Measurements from ENCODE around the gene COL4A2. TPM values are rescaled to one million over a fixed set of nuclear protein-coding genes. Genes with fewer than 3 reads are reported as not detected.

COL4A2 gene
- total RNA-seq, 4 donors from 2014 or later, result 56.6 to 139 (median 89.1) TPM

- no peak overlapping the region for H3K4me3 ChIP-seq
- peaks cover 0 to 53% (median 0%) of the 10 kb centered on the region in 3 donors for H3K36me3 ChIP-seq
- H3K9me3 ChIP-seq, result no peaks in the 10 kb centered on the region
- DNase-seq, result no peak
- TF ChIP-seq POLR2A (IDR thresholded peaks at IDR 0.05) (no peak), CTCF (IDR thresholded peaks at IDR 0.05) (no peak)
- H3K27ac ChIP-seq, result no peak overlapping the region
- no peaks in the 10 kb centered on the region for H3K4me1 ChIP-seq
- no peaks in the 10 kb centered on the region for H3K27me3 ChIP-seq
These were observed 191.2 kb downstream of the COL4A2 start for GRCh38 chr13:110498327-110498726.

- H3K27ac ChIP-seq, result no peak overlapping the region
- TF ChIP-seq POLR2A (IDR thresholded peaks at IDR 0.05), result no peak
- no peak for TF ChIP-seq CTCF (IDR thresholded peaks at IDR 0.05)
- no peak for DNase-seq
- no peaks in the 10 kb centered on the region for H3K9me3 ChIP-seq
- H3K4me3 ChIP-seq, result no peak overlapping the region
- peaks cover 0 to 4% (median 0%) of the 10 kb centered on the region in 4 donors for H3K4me1 ChIP-seq
- H3K36me3 ChIP-seq, result peaks cover 0 to 57% (median 0%) of the 10 kb centered on the region in 3 donors
- no peaks in the 10 kb centered on the region for H3K27me3 ChIP-seq
These were observed 191.7 kb downstream of the COL4A2 start for GRCh38 chr13:110498765-110499164.

GRCh38 chr13:110499621-110500281 is 192.7 kb downstream of the COL4A2 start:
- Histone ChIP-seq H3K4me1 (peaks cover 0 to 14% (median 0%) of the 10 kb centered on the region in 4 donors), H3K27ac (no peak overlapping the region), H3K36me3 (peaks cover 0 to 65% (median 0%) of the 10 kb centered on the region in 3 donors), H3K4me3 (no peak overlapping the region), H3K27me3 (no peaks in the 10 kb centered on the region), H3K9me3 (no peaks in the 10 kb centered on the region)
- DNase-seq, result no peak
- no peak for TF ChIP-seq CTCF (IDR thresholded peaks at IDR 0.05)
- TF ChIP-seq POLR2A (IDR thresholded peaks at IDR 0.05), result no peak

- Histone ChIP-seq H3K4me3 (no peak overlapping the region), H3K9me3 (no peaks in the 10 kb centered on the region), H3K27me3 (no peaks in the 10 kb centered on the region), H3K4me1 (peaks cover 0 to 16% (median 0%) of the 10 kb centered on the region in 4 donors), H3K27ac (no peak overlapping the region), H3K36me3 (peaks cover 0 to 59% (median 0%) of the 10 kb centered on the region in 3 donors)
- DNase-seq, result no peak
- no peak for TF ChIP-seq POLR2A (IDR thresholded peaks at IDR 0.05)
- TF ChIP-seq CTCF (IDR thresholded peaks at IDR 0.05), result no peak
These were observed 193.3 kb downstream of the COL4A2 start for GRCh38 chr13:110500341-110500740.

GRCh38 chr13:110501188-110501587 is 194.1 kb downstream of the COL4A2 start:
- no peak for DNase-seq
- H3K4me3 ChIP-seq, result no peak overlapping the region
- no peaks in the 10 kb centered on the region for H3K27me3 ChIP-seq
- TF ChIP-seq POLR2A (IDR thresholded peaks at IDR 0.05), result no peak
- no peak for TF ChIP-seq CTCF (IDR thresholded peaks at IDR 0.05)
- peaks cover 0 to 51% (median 0%) of the 10 kb centered on the region in 3 donors for H3K36me3 ChIP-seq
- H3K9me3 ChIP-seq, result no peaks in the 10 kb centered on the region
- no peak overlapping the region for H3K27ac ChIP-seq
- H3K4me1 ChIP-seq, result peaks cover 0 to 24% (median 0%) of the 10 kb centered on the region in 4 donors
